HCT116 (cell line): ENCODE data around the gene NR2F1-AS1. TPM values are rescaled to one million over a fixed set of nuclear protein-coding genes. Genes with fewer than 3 reads are reported as not detected.

Source experiments
- ATAC-seq: fragments of 200-7000 bp; cut with Tn5 transposase; 2 replicates; pipeline ENCODE4 v1.9.1; 2020; ENCODE audit warnings: mild to moderate bottlenecking, moderate library complexity
- BruUV-seq: library from RNA; stranded (reverse); fragments of 400-500 nt; replicated peaks from 2 replicates; lab custom pipeline; 2021; lab: Mats Ljungman, UMichigan
- CTCF ChIA-PET: fragments of 300-600 bp; sonication (Branson Sonifier 250); formaldehyde crosslinking; loops from one replicate; lab custom pipeline; 2021; ENCODE audit warnings: antibody characterized with exemption; lab: Charles Lee
- POLR2A ChIA-PET: fragments of 300-600, 350-600 bp; sonication (Branson Sonifier 250); formaldehyde crosslinking; loops from one replicate; lab custom pipeline; 2021; ENCODE audit warnings: antibody characterized with exemption; lab: Charles Lee
- RAD21 ChIA-PET, 2 experiments: fragments of 300-600 bp; sonication (Branson Sonifier 250); formaldehyde crosslinking; loops; one replicate each; lab custom pipeline; 2023; ENCODE audit warnings: low total read pairs in 2 of 2; ENCODE audit not compliant: uncharacterized antibody in 2 of 2, unreplicated experiment in 2 of 2, low non-redundant PET in 1 of 2; lab: Charles Lee
- DNase-seq: peaks from one replicate; pipeline ENCODE4 v3.0.0-alpha.2; 2010; ENCODE audit warnings: low read depth, low spot score
- H2AFZ ChIP-seq: fragments of 200-600 bp; shearing (Covaris generic), sonication (generic); 2 replicates; pipeline ENCODE4 v1.6.1; 2017; ENCODE audit warnings: low read depth, mixed run types, mixed read lengths, antibody characterized with exemption, low read length; ENCODE audit not compliant: poor library complexity, severe bottlenecking
- H3K27ac ChIP-seq: 2 replicates; pipeline ENCODE4 v1.5.1; 2012; ENCODE audit warnings: low read depth, low read length
- H3K27me3 ChIP-seq: fragments of 200-600 bp; sonication (generic); 2 replicates; pipeline ENCODE4 v1.6.1; 2016; ENCODE audit warnings: mixed run types, low read length, mixed read lengths; ENCODE audit not compliant: insufficient read depth
- H3K36me3 ChIP-seq, 2 experiments: fragments of 200-500 bp in 1 of 2; fragments of 200-600 bp in 1 of 2; sonication (Bioruptor generic) in 1 of 2; sonication (generic) in 1 of 2; 2 replicates each; pipeline versions ENCODE4 v1.5.1 to v1.6.1; 2014 to 2016; ENCODE audit warnings: low read length in 2 of 2, inconsistent platforms in 1 of 2, mixed read lengths in 1 of 2, mixed run types in 1 of 2; ENCODE audit not compliant: insufficient read depth in 2 of 2, control insufficient read depth in 1 of 2
- H3K4me1 ChIP-seq, 2 experiments: fragments of 200-600 bp in 1 of 2; sonication (generic) in 1 of 2; 2 replicates each; pipeline versions ENCODE4 v1.5.1 to v1.6.1; 2012 to 2017; ENCODE audit warnings: low read length in 2 of 2, inconsistent platforms in 1 of 2, mild to moderate bottlenecking in 1 of 2, mixed read lengths in 1 of 2, mixed run types in 1 of 2, moderate library complexity in 1 of 2; ENCODE audit not compliant: insufficient read depth in 2 of 2, control insufficient read depth in 1 of 2
- H3K4me2 ChIP-seq: fragments of 200-600 bp; sonication (generic); 2 replicates; pipeline ENCODE4 v1.6.1; 2017; ENCODE audit warnings: mixed run types, low read length, mixed read lengths
- H3K4me3 ChIP-seq, 2 experiments: fragments of 200-600 bp in 1 of 2; sonication (generic) in 1 of 2; replicated peaks in 1 of 2; 2 replicates each; pipeline ENCODE4 v1.5.1; 2011 to 2016; ENCODE audit warnings: low read length in 2 of 2, control low read depth in 1 of 2, low read depth in 1 of 2, mild to moderate bottlenecking in 1 of 2, mixed read lengths in 1 of 2, mixed run types in 1 of 2
- H3K79me2 ChIP-seq: fragments of 200-600 bp; sonication (generic); 2 replicates; pipeline ENCODE4 v1.6.1; 2017; ENCODE audit warnings: mild to moderate bottlenecking, mixed run types, low read length, moderate library complexity, mixed read lengths; ENCODE audit not compliant: insufficient read depth
- H3K9ac ChIP-seq: fragments of 200-600 bp; sonication (generic); 2 replicates; pipeline ENCODE4 v1.6.1; 2016; ENCODE audit warnings: low read length, mixed read lengths
- H3K9me2 ChIP-seq: fragments of 200-600 bp; sonication (generic), shearing (Covaris generic); 2 replicates; pipeline ENCODE4 v1.6.1; 2017; ENCODE audit warnings: mixed run types, mild to moderate bottlenecking, moderate library complexity; ENCODE audit not compliant: insufficient read depth
- H3K9me3 ChIP-seq, 2 experiments: fragments of 200-500 bp in 1 of 2; fragments of 200-600 bp in 1 of 2; sonication (Bioruptor generic) in 1 of 2; sonication (generic) in 1 of 2; 2 replicates each; pipeline ENCODE4 v1.6.1; 2014 to 2017; ENCODE audit warnings: low read length in 2 of 2, mixed read lengths in 2 of 2, inconsistent platforms in 1 of 2, low read depth in 1 of 2, mild to moderate bottlenecking in 1 of 2, mixed run types in 1 of 2, moderate library complexity in 1 of 2; ENCODE audit not compliant: control insufficient read depth in 1 of 2, insufficient read depth in 1 of 2
- H4K20me1 ChIP-seq: fragments of 200-600 bp; sonication (generic), shearing (Covaris generic); 2 replicates; pipeline ENCODE4 v1.6.1; 2017; ENCODE audit warnings: mixed run types, mild to moderate bottlenecking, moderate library complexity; ENCODE audit not compliant: insufficient read depth
- ATF3 ChIP-seq: IDR thresholded peaks from 2 replicates; pipeline ENCODE4 v1.6.1; 2012
- CBX3 ChIP-seq: IDR thresholded peaks from 2 replicates; pipeline ENCODE4 v1.6.1; 2012; ENCODE audit warnings: low read depth
- CEBPB ChIP-seq: IDR thresholded peaks from 2 replicates; pipeline ENCODE4 v1.6.1; 2012; ENCODE audit warnings: low read depth
- CTCF ChIP-seq, 3 experiments: fragments of 200-600 bp in 1 of 3; sonication (generic) in 1 of 3; IDR thresholded peaks in 2 of 3; conservative IDR thresholded peaks in 1 of 3; 2 replicates each; pipeline ENCODE4 v1.5.1; 2012 to 2017; ENCODE audit warnings: low read depth in 2 of 3, low read length in 2 of 3, antibody characterized with exemption in 1 of 3, borderline replicate concordance in 1 of 3, control low read depth in 1 of 3, mild to moderate bottlenecking in 1 of 3, mixed read lengths in 1 of 3, mixed run types in 1 of 3, moderate library complexity in 1 of 3; ENCODE audit not compliant: insufficient read depth in 1 of 3
- EGR1 ChIP-seq: IDR thresholded peaks from 2 replicates; pipeline ENCODE4 v1.6.1; 2012; ENCODE audit warnings: low read depth
- ELF1 ChIP-seq: IDR thresholded peaks from 2 replicates; pipeline ENCODE4 v1.6.1; 2012; ENCODE audit warnings: low read depth, borderline replicate concordance
- EZH2phosphoT487 ChIP-seq: fragments of 200-600 bp; IDR thresholded peaks from 2 replicates; pipeline ENCODE4 v1.6.1; 2018; ENCODE audit warnings: antibody characterized with exemption, borderline replicate concordance
- FOSL1 ChIP-seq: IDR thresholded peaks from 2 replicates; pipeline ENCODE4 v1.6.1; 2012; ENCODE audit warnings: low read depth
- JUND ChIP-seq: IDR thresholded peaks from 2 replicates; pipeline ENCODE4 v1.6.1; 2012
- MAX ChIP-seq: IDR thresholded peaks from 2 replicates; pipeline ENCODE4 v1.6.1; 2012
- POLR2A ChIP-seq: IDR thresholded peaks from 2 replicates; pipeline ENCODE4 v1.7.0; 2011; ENCODE audit warnings: borderline replicate concordance; ENCODE audit not compliant: insufficient read depth, insufficient read length; ENCODE audit errors: extremely low read depth
- POLR2AphosphoS5 ChIP-seq: IDR thresholded peaks from 2 replicates; pipeline ENCODE4 v1.6.1; 2011; ENCODE audit warnings: mild to moderate bottlenecking, low read depth, low read length, moderate library complexity
- REST ChIP-seq: IDR thresholded peaks from 2 replicates; pipeline ENCODE4 v1.6.1; 2012; ENCODE audit warnings: low read depth
- SRF ChIP-seq: IDR thresholded peaks from 2 replicates; pipeline ENCODE4 v1.6.1; 2012; ENCODE audit warnings: low read depth
- TCF7L2 ChIP-seq: IDR thresholded peaks from 2 replicates; pipeline ENCODE4 v1.7.0; 2011; ENCODE audit warnings: borderline replicate concordance, inconsistent platforms; ENCODE audit not compliant: insufficient read depth, insufficient read length; ENCODE audit errors: extremely low read depth
- YY1 ChIP-seq: IDR thresholded peaks from 2 replicates; pipeline ENCODE4 v1.6.1; 2011; ENCODE audit warnings: low read length, low read depth, moderate library complexity, mild to moderate bottlenecking; ENCODE audit not compliant: insufficient replicate concordance; ENCODE audit errors: extremely low read depth
- ZFX ChIP-seq: fragments of 450-650 bp; IDR thresholded peaks from 2 replicates; pipeline ENCODE4 v1.6.1; 2017
- ZNF274 ChIP-seq: fragments of 200-500 bp; sonication (Bioruptor generic); IDR thresholded peaks from 2 replicates; pipeline ENCODE4 v1.6.1; 2014; ENCODE audit warnings: mild to moderate bottlenecking, low read depth, low read length, inconsistent platforms
- intact Hi-C: fragments of 100-400 bp; cut with micrococcal nuclease; formaldehyde crosslinking; loops from 2 replicates; pipeline ENCODE4 v1.10.0; 2022
- total RNA-seq: library from RNA; stranded (reverse); gene quantifications from one replicate; pipeline ENCODE4 v1.2.1, GENCODE V29; 2021; ENCODE audit not compliant: unreplicated experiment

Gene NR2F1-AS1
- total RNA-seq, 1 experiment from 2014 or later, result 20.1 TPM

- DNase-seq (no peak), ATAC-seq (no peak)
- no peaks in the 10 kb centered on the region for H3K79me2 ChIP-seq
- intact Hi-C loops, result no loop called here
- H3K9me3 ChIP-seq, result no peaks in the 10 kb centered on the region
- no peaks in the 10 kb centered on the region for H3K27me3 ChIP-seq
- no peaks in the 10 kb centered on the region for H3K4me1 ChIP-seq
- H3K27ac ChIP-seq, result no peak overlapping the region
- no peak overlapping the region for H3K4me3 ChIP-seq
- no peak overlapping the region for H3K9ac ChIP-seq
- no peak overlapping the region for H3K4me2 ChIP-seq
- ChIA-PET POLR2A (no interaction called here), RAD21 (no interaction called here), CTCF (no interaction called here)
- H3K9me2 ChIP-seq, result no peaks in the 10 kb centered on the region
- BruUV-seq, result no TSS peak
- H2AFZ ChIP-seq, result no peak overlapping the region
- H4K20me1 ChIP-seq, result no peaks in the 10 kb centered on the region
- TF ChIP-seq YY1 (no peak), EGR1 (no peak), SRF (no peak), MAX (no peak), POLR2AphosphoS5 (no peak), ZFX (no peak), CEBPB (no peak), EZH2phosphoT487 (no peak), ELF1 (no peak), REST (no peak), ZNF274 (no peak), POLR2A (no peak), JUND (no peak), FOSL1 (no peak), CTCF (IDR thresholded peaks at IDR 0.05 in 2 of 3, conservative IDR thresholded peaks at IDR 0.05 in 1 of 3; ENCODE audit: borderline replicate concordance in 1 of 3, insufficient read depth in 1 of 3, low read depth in 2 of 3, low read length in 2 of 3) (no peak), CBX3 (no peak), TCF7L2 (no peak), ATF3 (no peak)
- no peaks in the 10 kb centered on the region for H3K36me3 ChIP-seq
Observed at GRCh38 chr5:93401634-93402213, 179.3 kb downstream of the NR2F1-AS1 start.
